ENCODE results near the gene PNPLA6. TPM values are rescaled to one million over a fixed set of nuclear protein-coding genes. Genes with fewer than 3 reads are reported as not detected.

Gene PNPLA6
- total RNA-seq, 1 donor from 2014 or later: 47.4 TPM

GRCh38 chr19:7554565-7554964 lies 19.0 kb downstream of the PNPLA6 start:
- intact Hi-C loops (cut with DNase I): no loop called here
- TF ChIP-seq CTCF (IDR thresholded peaks at IDR 0.05): no peak
- Histone ChIP-seq H3K27ac (no peak overlapping the region), H3K36me3 (peaks cover 3 to 72% of the 10 kb centered on the region in 2 donors), H3K9me3 (no peaks in the 10 kb centered on the region), H3K27me3 (no peaks in the 10 kb centered on the region), H3K4me3 (no peak overlapping the region), H3K4me1 (no peaks in the 10 kb centered on the region)
- no peak for DNase-seq (ENCODE audit: extremely low spot score in 2 of 2)

GRCh38 chr19:7554990-7555864 lies 19.7 kb downstream of the PNPLA6 start:
- no peak overlapping the region for H3K27ac ChIP-seq
- no peak overlapping the region for H3K4me3 ChIP-seq
- TF ChIP-seq CTCF (IDR thresholded peaks at IDR 0.05): no peak
- TF ChIP-seq POLR2AphosphoS5 (IDR thresholded peaks at IDR 0.05; ENCODE audit: insufficient read depth in 1 of 2, low read depth in 1 of 2): no peak
- TF ChIP-seq POLR2A (IDR thresholded peaks at IDR 0.05): no peak
- intact Hi-C loops (cut with DNase I): no loop called here
- H3K27me3 ChIP-seq: no peaks in the 10 kb centered on the region
- no peaks in the 10 kb centered on the region for H3K4me1 ChIP-seq
- H3K36me3 ChIP-seq: peaks cover 3 to 75% of the 10 kb centered on the region in 2 donors
- DNase-seq (ENCODE audit: extremely low spot score in 2 of 2): no peak
- H3K9me3 ChIP-seq: no peaks in the 10 kb centered on the region

GRCh38 chr19:7556696-7557315 lies 21.3 kb downstream of the PNPLA6 start:
- TF ChIP-seq POLR2A (IDR thresholded peaks at IDR 0.05) (no peak), POLR2AphosphoS5 (IDR thresholded peaks at IDR 0.05; ENCODE audit: insufficient read depth in 1 of 2, low read depth in 1 of 2) (no peak), CTCF (IDR thresholded peaks at IDR 0.05) (no peak)
- Histone ChIP-seq H3K27me3 (no peaks in the 10 kb centered on the region), H3K36me3 (peaks cover 3 to 78% of the 10 kb centered on the region in 2 donors), H3K27ac (no peak overlapping the region), H3K4me3 (no peak overlapping the region), H3K4me1 (no peaks in the 10 kb centered on the region), H3K9me3 (no peaks in the 10 kb centered on the region)
- DNase-seq (ENCODE audit: extremely low spot score in 2 of 2): no peak
- intact Hi-C loops (cut with DNase I): no loop called here

- no peak overlapping the region for H3K27ac ChIP-seq
- no peaks in the 10 kb centered on the region for H3K9me3 ChIP-seq
- no peaks in the 10 kb centered on the region for H3K27me3 ChIP-seq
- H3K4me3 ChIP-seq: no peak overlapping the region
- intact Hi-C loops (cut with DNase I): no loop called here
- peaks cover 3 to 71% of the 10 kb centered on the region in 2 donors for H3K36me3 ChIP-seq
- TF ChIP-seq CTCF (IDR thresholded peaks at IDR 0.05) (no peak), POLR2AphosphoS5 (IDR thresholded peaks at IDR 0.05; ENCODE audit: insufficient read depth in 1 of 2, low read depth in 1 of 2) (no peak), POLR2A (IDR thresholded peaks at IDR 0.05) (no peak)
- DNase-seq (ENCODE audit: extremely low spot score in 2 of 2): no peak
- H3K4me1 ChIP-seq: no peaks in the 10 kb centered on the region
These were observed 23.1 kb downstream of the PNPLA6 start for GRCh38 chr19:7558667-7559066.

- Histone ChIP-seq H3K36me3 (peaks cover 3 to 67% of the 10 kb centered on the region in 2 donors), H3K27me3 (no peaks in the 10 kb centered on the region), H3K4me3 (no peak overlapping the region), H3K4me1 (no peaks in the 10 kb centered on the region), H3K9me3 (no peaks in the 10 kb centered on the region), H3K27ac (no peak overlapping the region)
- TF ChIP-seq POLR2A (IDR thresholded peaks at IDR 0.05) (no peak), POLR2AphosphoS5 (IDR thresholded peaks at IDR 0.05; ENCODE audit: insufficient read depth in 1 of 2, low read depth in 1 of 2) (no peak), CTCF (IDR thresholded peaks at IDR 0.05) (no peak)
- intact Hi-C loops (cut with DNase I): no loop called here
- DNase-seq (ENCODE audit: extremely low spot score in 2 of 2): no peak
These were observed 23.6 kb downstream of the PNPLA6 start for GRCh38 chr19:7559102-7559501.
